GM12891 (cell line): ENCODE results near the gene GLRX5.

Experiments
- POLR2A ChIP-seq: IDR thresholded peaks from 2 replicates; pipeline ENCODE4 v1.6.1; 2011; ENCODE audit warnings: low read depth, low read length, control low read depth
- POLR2AphosphoS5 ChIP-seq: IDR thresholded peaks from 2 replicates; pipeline ENCODE4 v1.6.1; 2011; ENCODE audit warnings: low read depth, low read length, control low read depth
- TAF1 ChIP-seq: IDR thresholded peaks from 2 replicates; pipeline ENCODE4 v1.6.1; 2011; ENCODE audit warnings: low read depth, low read length, control low read depth

DNA sequence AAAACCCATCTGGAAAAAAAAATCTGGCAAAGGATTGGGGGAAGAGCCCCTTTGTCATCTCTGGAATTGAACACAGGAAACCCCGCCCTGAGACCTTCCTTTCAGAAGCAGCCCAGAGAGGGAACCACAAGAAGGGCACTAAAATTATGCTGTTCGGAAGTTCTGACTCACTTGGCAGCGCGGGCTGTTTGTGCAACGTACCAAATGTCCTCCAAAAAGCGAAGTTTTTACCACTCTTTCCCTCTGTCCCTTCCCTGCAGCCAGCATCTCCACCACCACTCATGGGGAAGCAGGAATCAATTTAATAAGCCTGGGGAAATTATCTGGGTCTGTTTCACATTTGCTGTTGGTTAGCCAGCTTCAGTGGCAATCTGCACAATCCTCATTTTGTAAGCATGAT, 15.2 kb upstream of the GLRX5 start:
- TF ChIP-seq POLR2A (no peak), POLR2AphosphoS5 (no peak), TAF1 (no peak)
